Activated CD4-positive, alpha-beta memory T cell treated with anti-CD3 and anti-CD28 coated beads, Interleukin-2, amount 10 ng/mL, durations not matched to agents 7 days and 5 days (primary cell): Measurements from ENCODE around the gene PHF19. TPM values are rescaled to one million over a fixed set of nuclear protein-coding genes. Genes with fewer than 3 reads are reported as not detected.

Experiments
- CTCF ChIA-PET: fragments of 350-600 bp; sonication (Branson Sonifier 250); formaldehyde crosslinking; loops from one replicate; lab custom pipeline; 2021; ENCODE audit warnings: antibody characterized with exemption, inconsistent platforms; lab: Charles Lee
- POLR2A ChIA-PET: fragments of 350-600 bp; sonication (Branson Sonifier 250); formaldehyde crosslinking; loops from one replicate; lab custom pipeline; 2021; ENCODE audit warnings: antibody characterized with exemption; lab: Charles Lee
- DNase-seq: peaks from one replicate; pipeline ENCODE4 v3.0.0-alpha.2; 2020
- H3K27ac Mint-ChIP-seq: one replicate; pipeline ENCODE4 v1.8.0; 2021; ENCODE audit warnings: mild to moderate bottlenecking, mixed read lengths
- H3K27me3 Mint-ChIP-seq: one replicate; pipeline ENCODE4 v1.8.0; 2021; ENCODE audit warnings: mixed read lengths
- H3K36me3 Mint-ChIP-seq: one replicate; pipeline ENCODE4 v1.8.0; 2021; ENCODE audit warnings: low read depth, mixed read lengths
- H3K4me1 Mint-ChIP-seq: one replicate; pipeline ENCODE4 v1.8.0; 2021; ENCODE audit warnings: mixed read lengths
- H3K4me3 Mint-ChIP-seq: one replicate; pipeline ENCODE4 v1.8.0; 2021; ENCODE audit warnings: mild to moderate bottlenecking, mixed read lengths
- H3K9me3 Mint-ChIP-seq: one replicate; pipeline ENCODE4 v1.8.0; 2021; ENCODE audit warnings: mixed read lengths
- total RNA-seq, 2 experiments: library from RNA; stranded (reverse); gene quantifications; one replicate each; pipeline ENCODE4 v1.2.3, GENCODE V29; 2021

PHF19 gene
- total RNA-seq, 2 experiments from 2014 or later = 229 TPM

DNA sequence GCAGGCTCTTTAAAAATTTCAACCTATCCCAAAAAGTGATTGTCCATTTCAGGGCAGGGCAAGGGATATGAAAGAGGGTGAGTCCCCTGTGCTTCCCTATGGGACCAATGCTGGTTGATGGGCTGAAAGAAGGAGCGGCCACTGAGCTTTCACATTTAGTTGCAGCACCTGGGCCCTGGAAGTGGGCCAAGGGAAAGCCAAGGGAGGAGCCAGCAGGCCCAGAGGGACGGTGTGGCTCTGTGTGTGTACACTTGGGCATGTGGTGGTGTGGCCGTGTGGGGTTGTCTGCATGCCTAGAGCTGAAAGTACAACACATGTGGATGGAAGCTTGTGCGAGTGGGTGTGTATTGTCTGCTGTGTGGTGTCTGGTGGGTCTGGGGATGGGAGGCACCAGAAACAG, 20.3 kb downstream of the PHF19 start:
- Mint-ChIP-seq H3K27me3 (no peaks in the 10 kb centered on the region), H3K4me3 (no peak overlapping the region), H3K4me1 (peaks cover 6% of the 10 kb centered on the region), H3K27ac (no peak overlapping the region), H3K9me3 (no peaks in the 10 kb centered on the region), H3K36me3 (peaks cover 88% of the 10 kb centered on the region)
- ChIA-PET POLR2A (interaction anchor here (1.1 to 7.0 kb wide), 6 partner anchors 9 to 63 kb away, joined by 3 to 59 read pairs (median 6); partner anchors contain the start of genes FBXW2 and PSMD5), CTCF (interaction anchor here (1.2 kb wide), 1 partner anchor 17 kb away, joined by 4 read pairs; no protein-coding TSS in a partner anchor)
- DNase-seq = no peak

- CTCF ChIA-PET = interaction anchor here (1.2 kb wide), 1 partner anchor 17 kb away, joined by 4 read pairs; no protein-coding TSS in a partner anchor
- Mint-ChIP-seq H3K36me3 (peaks cover 89% of the 10 kb centered on the region), H3K4me1 (peaks cover 6% of the 10 kb centered on the region), H3K27ac (peak overlapping the region; percentile 37), H3K9me3 (no peaks in the 10 kb centered on the region), H3K27me3 (no peaks in the 10 kb centered on the region), H3K4me3 (no peak overlapping the region)
- POLR2A ChIA-PET = interaction anchor here (0.7 to 7.0 kb wide), 7 partner anchors 7 to 62 kb away, joined by 3 to 59 read pairs (median 4); partner anchors contain the start of genes FBXW2 and PSMD5
- no peak for DNase-seq
Measured at GRCh38 chr9:120855827-120856670, 20.9 kb downstream of the PHF19 start.

GRCh38 chr9:120854596-120855327, 22.2 kb downstream of the PHF19 start:
- no peak overlapping the region for H3K4me3 Mint-ChIP-seq
- no peak for DNase-seq
- no peaks in the 10 kb centered on the region for H3K27me3 Mint-ChIP-seq
- H3K27ac Mint-ChIP-seq = peak overlapping the region; percentile 4
- peaks cover 84% of the 10 kb centered on the region for H3K36me3 Mint-ChIP-seq
- ChIA-PET CTCF (no interaction called here), POLR2A (interaction anchor here (1.5 to 7.0 kb wide), 3 partner anchors 9 to 11 kb away, joined by 4 to 59 read pairs (median 11); partner anchors contain the start of gene PSMD5)
- no peaks in the 10 kb centered on the region for H3K9me3 Mint-ChIP-seq
- H3K4me1 Mint-ChIP-seq = peaks cover 9% of the 10 kb centered on the region

DNA sequence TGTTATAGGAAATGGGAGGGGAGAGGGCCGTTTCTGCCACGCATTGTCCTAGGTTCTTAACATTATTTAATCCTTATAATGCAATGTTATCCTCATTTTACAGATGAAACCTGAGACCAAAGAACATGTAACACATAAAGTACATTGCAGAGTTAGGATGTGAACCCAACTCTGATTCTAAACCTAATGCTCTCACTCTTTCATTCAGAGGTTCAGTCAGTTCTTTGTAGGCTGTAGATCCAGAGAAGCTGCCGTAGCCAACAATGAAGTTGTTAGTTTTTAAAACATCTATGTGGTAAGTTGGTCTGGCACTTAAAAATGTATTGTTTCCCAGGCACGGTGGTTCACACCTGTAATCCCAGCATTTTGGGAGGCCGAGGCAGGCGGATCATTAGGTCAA, 23.8 kb downstream of the PHF19 start:
- no peaks in the 10 kb centered on the region for H3K9me3 Mint-ChIP-seq
- no peak for DNase-seq
- ChIA-PET POLR2A (interaction anchor here (0.7 to 2.2 kb wide), 7 partner anchors 12 to 83 kb away, joined by 3 to 10 read pairs (median 3); no protein-coding TSS in a partner anchor), CTCF (interaction anchor here (1.3 kb wide), 1 partner anchor 97 kb away, joined by 6 read pairs; no protein-coding TSS in a partner anchor)
- H3K4me3 Mint-ChIP-seq = no peak overlapping the region
- no peak overlapping the region for H3K27ac Mint-ChIP-seq
- H3K36me3 Mint-ChIP-seq = peaks cover 81% of the 10 kb centered on the region
- peaks cover 10% of the 10 kb centered on the region for H3K4me1 Mint-ChIP-seq
- H3K27me3 Mint-ChIP-seq = no peaks in the 10 kb centered on the region

GRCh38 chr9:120852240-120853010, 24.6 kb downstream of the PHF19 start:
- ChIA-PET POLR2A (interaction anchor here (0.7 to 2.2 kb wide), 7 partner anchors 13 to 83 kb away, joined by 3 to 10 read pairs (median 3); partner anchors contain the start of gene FBXW2), CTCF (interaction anchor here (1.3 kb wide), 1 partner anchor 96 kb away, joined by 6 read pairs; no protein-coding TSS in a partner anchor)
- Mint-ChIP-seq H3K36me3 (peaks cover 81% of the 10 kb centered on the region), H3K9me3 (no peaks in the 10 kb centered on the region), H3K4me3 (no peak overlapping the region), H3K27ac (no peak overlapping the region), H3K27me3 (no peaks in the 10 kb centered on the region), H3K4me1 (peaks cover 16% of the 10 kb centered on the region)
- DNase-seq = no peak

DNA sequence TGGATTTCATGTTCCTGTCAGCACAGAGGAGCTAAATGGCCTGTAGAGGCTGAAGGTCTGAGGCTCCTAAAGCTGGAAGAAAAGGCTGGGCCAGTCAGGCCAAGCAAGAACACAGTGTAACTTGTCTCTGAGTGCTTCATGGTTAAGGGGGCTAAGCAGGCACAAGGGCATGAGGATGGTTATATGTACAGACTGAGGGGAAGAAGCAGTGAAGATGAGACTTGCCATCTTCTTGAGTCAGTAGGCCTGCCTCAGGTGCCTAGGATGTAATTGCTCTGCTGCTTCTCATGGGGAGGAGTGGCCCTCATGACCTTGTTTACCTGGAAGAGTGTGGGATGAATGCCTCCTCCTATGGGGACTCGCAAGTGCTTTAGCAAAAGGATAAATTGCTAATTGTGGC, 25.5 kb downstream of the PHF19 start:
- Mint-ChIP-seq H3K9me3 (no peaks in the 10 kb centered on the region), H3K27me3 (no peaks in the 10 kb centered on the region), H3K27ac (no peak overlapping the region), H3K36me3 (peaks cover 83% of the 10 kb centered on the region), H3K4me1 (peaks cover 26% of the 10 kb centered on the region), H3K4me3 (no peak overlapping the region)
- ChIA-PET CTCF (interaction anchor here (1.0 kb wide), 1 partner anchor 85 kb away, joined by 3 read pairs; no protein-coding TSS in a partner anchor), POLR2A (interaction anchor here (1.2 to 2.2 kb wide), 2 partner anchors 11 to 17 kb away, joined by 4 to 10 read pairs; no protein-coding TSS in a partner anchor)
- no peak for DNase-seq

DNA sequence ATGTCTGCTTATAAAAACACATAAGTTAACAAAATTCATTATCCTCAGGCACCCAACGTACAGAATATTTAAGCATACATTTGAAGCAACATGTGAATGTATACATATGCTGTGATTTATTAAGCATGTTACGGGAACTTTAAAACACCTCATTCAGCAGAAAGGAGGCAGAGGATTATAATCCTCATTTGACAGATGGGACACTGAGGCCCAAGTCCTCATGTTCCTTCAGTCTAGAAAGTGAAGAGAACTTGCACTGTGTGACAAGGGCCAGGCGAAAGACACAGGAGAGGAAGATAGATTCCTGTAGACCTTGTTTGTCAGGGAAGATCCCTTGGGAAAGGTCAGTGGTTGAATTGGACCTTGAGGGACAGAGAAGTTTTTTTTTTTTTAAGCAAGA, 26.7 kb downstream of the PHF19 start:
- peaks cover 37% of the 10 kb centered on the region for H3K4me1 Mint-ChIP-seq
- no peak overlapping the region for H3K27ac Mint-ChIP-seq
- no peak overlapping the region for H3K4me3 Mint-ChIP-seq
- DNase-seq = no peak
- H3K27me3 Mint-ChIP-seq = no peaks in the 10 kb centered on the region
- ChIA-PET CTCF (interaction anchor here (1.0 kb wide), 1 partner anchor 86 kb away, joined by 3 read pairs; no protein-coding TSS in a partner anchor), POLR2A (interaction anchor here (1.0 to 1.9 kb wide), 2 partner anchors 17 to 350 kb away, joined by 3 to 8 read pairs; no protein-coding TSS in a partner anchor)
- H3K9me3 Mint-ChIP-seq = no peaks in the 10 kb centered on the region
- H3K36me3 Mint-ChIP-seq = peaks cover 85% of the 10 kb centered on the region

- Mint-ChIP-seq H3K4me3 (no peak overlapping the region), H3K4me1 (peaks cover 60% of the 10 kb centered on the region), H3K27ac (peak overlapping the region; percentile 95), H3K9me3 (no peaks in the 10 kb centered on the region), H3K36me3 (peaks cover 82% of the 10 kb centered on the region), H3K27me3 (no peaks in the 10 kb centered on the region)
- CTCF ChIA-PET = interaction anchor here (0.8 to 3.7 kb wide), 11 partner anchors 13 to 91 kb away, joined by 3 to 28 read pairs (median 3); no protein-coding TSS in a partner anchor
- POLR2A ChIA-PET = interaction anchor here (0.7 to 7.4 kb wide), 20 partner anchors 11 to 765 kb away, joined by 3 to 134 read pairs (median 4); partner anchors contain the start of genes CNTRL, FBXW2, PHF19 and TRAF1
- DNase-seq = no peak
Measured at GRCh38 chr9:120846906-120847305, 30.1 kb downstream of the PHF19 start.

DNA sequence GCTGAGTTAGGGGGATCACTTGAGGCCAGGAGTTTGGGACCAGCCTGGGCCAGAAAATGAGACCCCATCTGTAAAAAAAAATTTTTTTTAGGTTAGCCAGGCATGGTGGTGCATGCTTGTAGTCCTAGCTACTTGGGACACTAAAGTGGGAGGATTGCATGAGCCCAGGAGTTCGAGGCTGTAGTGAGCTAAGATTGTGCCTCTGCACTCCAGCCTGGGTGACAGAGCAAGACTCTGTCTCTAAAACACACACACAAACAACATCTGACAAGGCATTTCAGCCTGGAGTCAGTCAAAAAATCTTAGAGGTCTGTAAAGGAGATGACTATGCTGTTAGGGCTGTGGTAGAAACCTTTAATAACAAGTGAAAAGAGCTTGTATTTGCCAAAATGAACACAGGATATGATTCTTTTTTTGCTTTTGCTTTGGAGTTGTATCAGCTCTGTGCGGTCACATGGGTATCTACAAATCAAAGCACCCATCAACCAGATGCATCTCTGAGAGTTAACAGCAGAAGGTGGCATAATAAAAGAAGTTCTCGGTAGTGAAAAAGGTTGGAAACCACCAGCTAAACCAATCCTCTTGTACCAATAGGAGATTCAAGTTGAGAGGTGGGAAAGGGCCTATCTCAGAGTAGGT, 30.6 kb downstream of the PHF19 start:
- Mint-ChIP-seq H3K36me3 (peaks cover 83% of the 10 kb centered on the region), H3K27me3 (no peaks in the 10 kb centered on the region), H3K27ac (peak overlapping the region; percentile 95), H3K4me1 (peaks cover 65% of the 10 kb centered on the region), H3K4me3 (peak overlapping the region; percentile 12), H3K9me3 (no peaks in the 10 kb centered on the region)
- peak; percentile 34 for DNase-seq
- ChIA-PET POLR2A (interaction anchor here (0.7 to 7.4 kb wide), 22 partner anchors 11 to 766 kb away, joined by 3 to 134 read pairs (median 4); partner anchors contain the start of genes CNTRL, FBXW2, PHF19 and TRAF1), CTCF (interaction anchor here (0.8 to 3.7 kb wide), 11 partner anchors 13 to 90 kb away, joined by 3 to 28 read pairs (median 3); no protein-coding TSS in a partner anchor)

GRCh38 chr9:120845255-120845654, 31.7 kb downstream of the PHF19 start:
- no peaks in the 10 kb centered on the region for H3K9me3 Mint-ChIP-seq
- peaks cover 75% of the 10 kb centered on the region for H3K36me3 Mint-ChIP-seq

More at GRCh38 chr9:120845255-120845654, 31.7 kb downstream of the PHF19 start:
- Mint-ChIP-seq H3K4me1 (peaks cover 67% of the 10 kb centered on the region), H3K27me3 (no peaks in the 10 kb centered on the region), H3K4me3 (peak overlapping the region; percentile 86), H3K27ac (peak overlapping the region; percentile 95)
- CTCF ChIA-PET = interaction anchor here (0.6 to 3.7 kb wide), 7 partner anchors 22 to 172 kb away, joined by 3 to 28 read pairs (median 5); partner anchors contain the start of gene FBXW2
- peak; percentile 63 for DNase-seq
- POLR2A ChIA-PET = interaction anchor here (0.6 to 7.4 kb wide), 15 partner anchors 12 to 276 kb away, joined by 3 to 134 read pairs (median 11); partner anchors contain the start of genes CNTRL, FBXW2, PHF19 and TRAF1
